ENCODE data around the gene PDHB. TPM values are rescaled to one million over a fixed set of nuclear protein-coding genes. Genes with fewer than 3 reads are reported as not detected.

PDHB gene
- total and polyA plus RNA-seq, 2 experiments from 2014 or later: 260 to 266 TPM

DNA sequence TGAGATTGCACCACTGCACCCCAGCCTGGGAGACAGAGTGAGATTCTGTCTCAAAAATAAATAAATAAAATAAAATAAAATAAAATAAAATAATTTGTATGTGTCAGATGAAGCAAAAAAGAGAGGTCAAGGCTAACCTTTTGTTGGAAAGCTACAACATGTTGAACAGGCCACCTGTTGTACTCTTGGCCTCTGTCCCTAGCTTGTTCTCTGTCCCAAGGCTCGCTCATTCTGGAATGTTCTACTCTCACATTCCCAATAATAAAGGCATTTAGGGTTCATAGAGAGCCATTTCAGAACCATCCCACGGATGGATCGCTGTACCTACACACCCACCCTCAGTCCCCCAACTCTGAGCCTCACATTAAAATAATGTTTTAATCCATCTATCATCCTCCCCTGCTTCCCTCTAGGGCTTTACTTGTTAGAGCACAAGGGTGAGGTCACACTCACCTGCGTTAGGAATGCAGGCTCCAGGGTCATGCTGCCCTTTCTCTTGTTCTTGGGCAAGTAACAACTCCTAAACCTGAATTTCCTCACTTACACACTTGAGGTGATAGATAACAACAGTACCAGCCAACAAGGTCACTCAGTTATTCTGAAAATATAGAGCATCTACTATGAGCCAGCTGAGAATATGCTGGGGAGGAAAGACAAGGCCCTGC lies 33.4 kb upstream of the PDHB start:
- H3K4me3 ChIP-seq: no peak overlapping the region
- no peaks in the 10 kb centered on the region for H3K9me3 ChIP-seq (ENCODE audit: low read depth)
- H3K27me3 ChIP-seq: no peaks in the 10 kb centered on the region
- no peak overlapping the region for H3K27ac ChIP-seq
- DNase-seq (ENCODE audit: low read depth in 1 of 2, low spot score in 1 of 2): no peak
- H3K4me1 ChIP-seq (ENCODE audit: low read depth): peaks cover 29% of the 10 kb centered on the region
- TF ChIP-seq, protein P1, sequence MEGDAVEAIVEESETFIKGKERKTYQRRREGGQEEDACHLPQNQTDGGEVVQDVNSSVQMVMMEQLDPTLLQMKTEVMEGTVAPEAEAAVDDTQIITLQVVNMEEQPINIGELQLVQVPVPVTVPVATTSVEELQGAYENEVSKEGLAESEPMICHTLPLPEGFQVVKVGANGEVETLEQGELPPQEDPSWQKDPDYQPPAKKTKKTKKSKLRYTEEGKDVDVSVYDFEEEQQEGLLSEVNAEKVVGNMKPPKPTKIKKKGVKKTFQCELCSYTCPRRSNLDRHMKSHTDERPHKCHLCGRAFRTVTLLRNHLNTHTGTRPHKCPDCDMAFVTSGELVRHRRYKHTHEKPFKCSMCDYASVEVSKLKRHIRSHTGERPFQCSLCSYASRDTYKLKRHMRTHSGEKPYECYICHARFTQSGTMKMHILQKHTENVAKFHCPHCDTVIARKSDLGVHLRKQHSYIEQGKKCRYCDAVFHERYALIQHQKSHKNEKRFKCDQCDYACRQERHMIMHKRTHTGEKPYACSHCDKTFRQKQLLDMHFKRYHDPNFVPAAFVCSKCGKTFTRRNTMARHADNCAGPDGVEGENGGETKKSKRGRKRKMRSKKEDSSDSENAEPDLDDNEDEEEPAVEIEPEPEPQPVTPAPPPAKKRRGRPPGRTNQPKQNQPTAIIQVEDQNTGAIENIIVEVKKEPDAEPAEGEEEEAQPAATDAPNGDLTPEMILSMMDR (IDR thresholded peaks at IDR 0.05; ENCODE audit: low read depth, low read length): no peak
- no peaks in the 10 kb centered on the region for H3K36me3 ChIP-seq

DNA sequence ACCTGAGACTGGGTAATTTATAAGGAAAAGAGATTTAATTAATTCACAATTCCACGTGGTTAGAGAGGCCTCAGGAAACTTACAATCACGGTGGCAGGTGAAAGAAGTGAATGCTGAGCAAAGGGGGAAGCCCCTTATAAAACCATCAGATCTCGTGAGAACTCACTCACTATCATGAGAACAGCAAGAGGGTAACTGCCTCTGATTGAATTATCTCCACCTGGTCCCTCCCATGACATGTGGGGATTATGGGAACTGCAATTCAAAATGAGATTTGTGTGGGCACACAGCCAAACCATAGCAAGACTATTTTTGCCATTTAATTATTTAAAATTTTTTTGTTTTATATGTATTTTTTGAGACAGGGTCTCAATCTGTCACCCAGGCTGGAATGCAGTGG lies 31.2 kb upstream of the PDHB start:
- TF ChIP-seq, protein P1 (IDR thresholded peaks at IDR 0.05; ENCODE audit: low read depth, low read length): no peak
- DNase-seq (ENCODE audit: low read depth in 1 of 2, low spot score in 1 of 2): no peak
- no peaks in the 10 kb centered on the region for H3K36me3 ChIP-seq
- no peaks in the 10 kb centered on the region for H3K9me3 ChIP-seq (ENCODE audit: low read depth)
- H3K27ac ChIP-seq: no peak overlapping the region
- H3K4me1 ChIP-seq (ENCODE audit: low read depth): peaks cover 11% of the 10 kb centered on the region
- H3K27me3 ChIP-seq: no peaks in the 10 kb centered on the region
- no peak overlapping the region for H3K4me3 ChIP-seq

DNA sequence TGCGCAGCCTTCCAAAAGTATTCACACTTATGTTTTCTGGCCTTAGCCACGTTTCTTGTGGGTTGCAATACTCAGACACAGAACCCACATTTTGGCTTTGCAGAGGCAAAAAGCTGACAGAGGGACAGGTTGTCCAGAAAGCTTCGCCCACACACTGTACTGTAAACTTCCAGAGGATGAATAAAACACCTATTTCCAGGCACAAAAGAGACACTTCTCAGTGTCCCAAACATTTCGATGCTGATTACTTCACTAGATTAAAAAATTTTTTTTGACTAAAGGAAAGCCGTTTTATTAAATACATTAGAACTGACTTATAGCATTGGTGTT lies 30.3 kb upstream of the PDHB start:
- H3K27ac ChIP-seq: no peak overlapping the region
- TF ChIP-seq, protein P1 (IDR thresholded peaks at IDR 0.05; ENCODE audit: low read depth, low read length): no peak
- DNase-seq (ENCODE audit: low read depth in 1 of 2, low spot score in 1 of 2): no peak
- peaks cover 3% of the 10 kb centered on the region for H3K4me1 ChIP-seq (ENCODE audit: low read depth)
- H3K4me3 ChIP-seq: no peak overlapping the region
- no peaks in the 10 kb centered on the region for H3K27me3 ChIP-seq
- H3K9me3 ChIP-seq (ENCODE audit: low read depth): no peaks in the 10 kb centered on the region
- no peaks in the 10 kb centered on the region for H3K36me3 ChIP-seq

DNA sequence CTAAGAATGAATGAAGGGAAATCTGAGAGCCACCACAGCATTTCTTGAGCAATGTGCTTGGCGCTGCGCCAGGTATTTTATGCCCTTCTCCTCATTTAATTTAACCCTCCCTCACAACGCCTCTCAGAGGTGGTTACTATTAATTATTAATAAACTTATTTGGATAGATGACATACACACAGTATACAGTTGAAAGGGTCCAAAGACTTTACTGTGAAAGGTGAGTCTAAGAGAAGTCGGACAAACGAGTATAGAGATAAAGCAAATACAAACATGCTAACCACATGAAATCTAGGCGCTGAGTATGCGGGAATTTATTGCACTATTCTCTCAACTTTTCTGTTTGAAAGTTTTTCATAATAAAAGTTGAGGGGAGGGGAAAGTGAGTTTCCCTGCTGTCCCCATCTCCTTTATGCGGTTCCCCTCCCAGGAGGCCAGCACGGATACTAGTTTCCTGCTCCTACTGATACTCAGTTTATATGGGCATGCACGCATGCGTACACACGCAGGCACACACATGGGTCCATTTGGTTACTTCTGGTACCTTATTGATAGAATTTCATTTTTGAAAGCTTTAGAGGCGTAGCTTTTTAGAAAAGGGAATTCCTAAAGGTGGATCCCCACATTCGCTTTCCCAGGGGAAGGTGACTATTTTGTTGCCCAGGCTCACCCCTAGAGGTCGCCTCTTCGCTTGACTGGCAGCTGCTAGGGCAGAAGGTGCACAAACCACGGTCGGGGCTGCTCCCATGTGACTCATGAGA lies 29.7 kb upstream of the PDHB start:
- H3K36me3 ChIP-seq: no peaks in the 10 kb centered on the region
- H3K9me3 ChIP-seq (ENCODE audit: low read depth): no peaks in the 10 kb centered on the region
- DNase-seq (ENCODE audit: low read depth in 1 of 2, low spot score in 1 of 2): peak; percentile 74 to 85
- no peak overlapping the region for H3K4me3 ChIP-seq
- no peak overlapping the region for H3K27ac ChIP-seq
- H3K4me1 ChIP-seq (ENCODE audit: low read depth): no peaks in the 10 kb centered on the region
- no peaks in the 10 kb centered on the region for H3K27me3 ChIP-seq
- TF ChIP-seq, protein P1 (IDR thresholded peaks at IDR 0.05; ENCODE audit: low read depth, low read length): peak; percentile 85

DNA sequence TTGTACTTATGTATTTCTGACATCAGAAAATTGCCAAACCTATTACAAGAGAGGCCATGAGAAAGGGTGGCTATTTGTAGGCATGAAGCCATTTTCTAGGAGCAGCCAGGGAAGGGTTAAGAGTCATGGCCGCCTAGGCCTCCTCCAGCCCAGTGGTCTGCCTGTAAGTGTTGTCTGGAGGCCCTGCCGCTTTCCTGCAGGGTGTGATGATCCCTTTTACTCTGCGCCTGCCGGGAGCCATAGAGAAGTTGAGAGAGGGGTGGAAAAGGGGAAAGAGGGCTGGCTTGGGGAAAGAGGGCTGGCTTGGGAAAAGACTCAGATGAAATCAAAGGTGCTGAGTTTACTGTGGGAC lies 29.2 kb upstream of the PDHB start:
- no peaks in the 10 kb centered on the region for H3K27me3 ChIP-seq
- no peak for DNase-seq (ENCODE audit: low read depth in 1 of 2, low spot score in 1 of 2)
- H3K9me3 ChIP-seq (ENCODE audit: low read depth): no peaks in the 10 kb centered on the region
- no peak overlapping the region for H3K27ac ChIP-seq
- no peak overlapping the region for H3K4me3 ChIP-seq
- H3K4me1 ChIP-seq (ENCODE audit: low read depth): no peaks in the 10 kb centered on the region
- TF ChIP-seq, protein P1 (IDR thresholded peaks at IDR 0.05; ENCODE audit: low read depth, low read length): no peak
- no peaks in the 10 kb centered on the region for H3K36me3 ChIP-seq
